Activated B cell treated with CpG ODN at 0.5 μM for 24 hours (primary cell): ENCODE measurements around the gene GGCX. TPM values are rescaled to one million over a fixed set of nuclear protein-coding genes. Genes with fewer than 3 reads are reported as not detected.
A peak's percentile ranks its signal among the peaks of the same experiment; 100 is the strongest.

ENCODE experiments used
- ATAC-seq: fragments of 200-7000 bp; cut with Tn5 transposase; one replicate; pipeline ENCODE4 v1.10.0; 2021; ENCODE audit warnings: low read depth, mild to moderate bottlenecking, moderate library complexity
- CTCF ChIA-PET: fragments of 350-600 bp; sonication (Branson Sonifier 250); formaldehyde crosslinking; loops from one replicate; lab custom pipeline; 2021; ENCODE audit warnings: antibody characterized with exemption; lab: Charles Lee
- POLR2A ChIA-PET: fragments of 350-600 bp; sonication (Branson Sonifier 250); formaldehyde crosslinking; loops from one replicate; lab custom pipeline; 2021; ENCODE audit warnings: antibody characterized with exemption; lab: Charles Lee
- DNase-seq: peaks from one replicate; pipeline ENCODE4 v3.0.0; 2022
- H3K27ac Mint-ChIP-seq: one replicate; pipeline ENCODE4 v1.8.0; 2020; ENCODE audit warnings: mixed read lengths
- H3K27me3 Mint-ChIP-seq: one replicate; pipeline ENCODE4 v1.8.0; 2021; ENCODE audit warnings: mixed read lengths
- H3K36me3 Mint-ChIP-seq: one replicate; pipeline ENCODE4 v1.8.0; 2021; ENCODE audit warnings: low read depth, mixed read lengths
- H3K4me1 Mint-ChIP-seq: one replicate; pipeline ENCODE4 v1.8.0; 2021; ENCODE audit warnings: mixed read lengths
- H3K4me3 Mint-ChIP-seq: one replicate; pipeline ENCODE4 v1.8.0; 2020; ENCODE audit warnings: mild to moderate bottlenecking, mixed read lengths
- H3K9me3 Mint-ChIP-seq: one replicate; pipeline ENCODE4 v1.8.0; 2020; ENCODE audit warnings: mixed read lengths
- intact Hi-C: fragments of 100-400 bp; cut with micrococcal nuclease; formaldehyde crosslinking; loops from one replicate; pipeline ENCODE4 v1.15.1; 2024
- total RNA-seq: library from RNA; stranded (reverse); gene quantifications from 2 replicates; pipeline ENCODE4 v1.2.3, GENCODE V29; 2022
- TF ChIP-seq, protein P1 (sequence below): fragments of 200-600 bp; IDR thresholded peaks from one replicate; pipeline ENCODE4 v1.8.0; 2022; ENCODE audit warnings: antibody characterized with exemption, mild to moderate bottlenecking

Gene GGCX
- total RNA-seq, 1 donor from 2014 or later = 30.7 TPM

DNA sequence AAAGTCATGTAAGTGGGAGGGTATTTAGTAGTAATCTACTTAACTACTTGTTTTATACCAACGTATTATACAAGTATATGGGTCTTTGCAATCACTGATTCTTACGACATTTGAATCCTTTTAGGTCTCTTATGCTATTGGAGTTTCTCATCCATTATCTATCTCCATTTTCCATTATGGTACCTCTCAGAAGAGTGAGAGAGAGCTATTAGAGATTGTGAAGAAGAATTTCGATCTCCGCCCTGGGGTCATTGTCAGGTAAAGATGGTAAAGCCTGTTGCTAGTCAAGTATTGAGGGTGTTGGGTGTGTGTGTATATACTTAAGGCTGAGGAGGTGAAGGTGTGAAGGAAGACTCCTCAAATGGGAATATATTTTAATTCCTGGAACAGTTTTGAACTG, 18.5 kb downstream of the GGCX start:
- Mint-ChIP-seq H3K4me1 (peaks cover 38% of the 10 kb centered on the region), H3K36me3 (peaks cover 86% of the 10 kb centered on the region), H3K27me3 (no peaks in the 10 kb centered on the region), H3K9me3 (no peaks in the 10 kb centered on the region), H3K27ac (peak overlapping the region; percentile 33), H3K4me3 (no peak overlapping the region)
- CTCF ChIA-PET = interaction anchor here (2.1 to 6.0 kb wide), 3 partner anchors 9 to 151 kb away, joined by 5 to 52 read pairs (median 21); partner anchors contain the start of gene SH2D6
- intact Hi-C loops = no loop called here
- TF ChIP-seq, protein P1, sequence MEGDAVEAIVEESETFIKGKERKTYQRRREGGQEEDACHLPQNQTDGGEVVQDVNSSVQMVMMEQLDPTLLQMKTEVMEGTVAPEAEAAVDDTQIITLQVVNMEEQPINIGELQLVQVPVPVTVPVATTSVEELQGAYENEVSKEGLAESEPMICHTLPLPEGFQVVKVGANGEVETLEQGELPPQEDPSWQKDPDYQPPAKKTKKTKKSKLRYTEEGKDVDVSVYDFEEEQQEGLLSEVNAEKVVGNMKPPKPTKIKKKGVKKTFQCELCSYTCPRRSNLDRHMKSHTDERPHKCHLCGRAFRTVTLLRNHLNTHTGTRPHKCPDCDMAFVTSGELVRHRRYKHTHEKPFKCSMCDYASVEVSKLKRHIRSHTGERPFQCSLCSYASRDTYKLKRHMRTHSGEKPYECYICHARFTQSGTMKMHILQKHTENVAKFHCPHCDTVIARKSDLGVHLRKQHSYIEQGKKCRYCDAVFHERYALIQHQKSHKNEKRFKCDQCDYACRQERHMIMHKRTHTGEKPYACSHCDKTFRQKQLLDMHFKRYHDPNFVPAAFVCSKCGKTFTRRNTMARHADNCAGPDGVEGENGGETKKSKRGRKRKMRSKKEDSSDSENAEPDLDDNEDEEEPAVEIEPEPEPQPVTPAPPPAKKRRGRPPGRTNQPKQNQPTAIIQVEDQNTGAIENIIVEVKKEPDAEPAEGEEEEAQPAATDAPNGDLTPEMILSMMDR = no peak
- POLR2A ChIA-PET = interaction anchor here (1.0 to 7.5 kb wide), 2 partner anchors 11 to 17 kb away, joined by 3 to 84 read pairs; no protein-coding TSS in a partner anchor
- DNase-seq (no peak), ATAC-seq (no peak)

DNA sequence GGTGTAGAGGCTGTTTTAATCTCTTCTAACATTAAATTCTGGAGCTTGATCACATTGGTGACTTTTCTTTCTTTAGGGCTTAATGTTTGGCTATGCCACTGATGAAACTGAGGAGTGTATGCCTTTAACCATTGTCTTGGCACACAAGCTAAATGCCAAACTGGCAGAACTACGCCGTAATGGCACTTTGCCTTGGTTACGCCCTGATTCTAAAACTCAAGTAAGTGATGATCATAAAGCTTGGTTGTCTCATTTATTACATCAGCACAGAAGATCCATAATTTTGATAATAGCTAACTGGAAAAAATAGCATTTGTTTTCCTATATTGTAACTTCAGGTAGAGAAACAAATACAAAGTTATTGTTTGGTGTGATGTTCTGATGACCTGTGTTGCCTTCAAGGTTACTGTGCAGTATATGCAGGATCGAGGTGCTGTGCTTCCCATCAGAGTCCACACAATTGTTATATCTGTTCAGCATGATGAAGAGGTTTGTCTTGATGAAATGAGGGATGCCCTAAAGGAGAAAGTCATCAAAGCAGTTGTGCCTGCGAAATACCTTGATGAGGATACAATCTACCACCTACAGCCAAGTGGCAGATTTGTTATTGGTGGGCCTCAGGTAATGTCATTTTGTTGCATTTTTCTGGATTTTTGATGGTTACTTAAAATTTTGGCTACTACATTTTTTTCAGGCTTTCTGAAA, 19.4 kb downstream of the GGCX start:
- H3K27me3 Mint-ChIP-seq = no peaks in the 10 kb centered on the region
- TF ChIP-seq, protein P1 = no peak
- ChIA-PET CTCF (interaction anchor here (1.0 to 6.0 kb wide), 5 partner anchors 9 to 153 kb away, joined by 4 to 52 read pairs (median 6); partner anchors contain the start of gene SH2D6), POLR2A (interaction anchor here (0.9 to 8.1 kb wide), 5 partner anchors 12 to 215 kb away, joined by 9 to 137 read pairs (median 84); partner anchors contain the start of genes GGCX and SH2D6)
- peaks cover 42% of the 10 kb centered on the region for H3K4me1 Mint-ChIP-seq
- DNase-seq (no peak), ATAC-seq (no peak)
- H3K36me3 Mint-ChIP-seq = peaks cover 81% of the 10 kb centered on the region
- peak overlapping the region; percentile 8 for H3K27ac Mint-ChIP-seq
- H3K4me3 Mint-ChIP-seq = no peak overlapping the region
- intact Hi-C loops = no loop called here
- H3K9me3 Mint-ChIP-seq = no peaks in the 10 kb centered on the region

DNA sequence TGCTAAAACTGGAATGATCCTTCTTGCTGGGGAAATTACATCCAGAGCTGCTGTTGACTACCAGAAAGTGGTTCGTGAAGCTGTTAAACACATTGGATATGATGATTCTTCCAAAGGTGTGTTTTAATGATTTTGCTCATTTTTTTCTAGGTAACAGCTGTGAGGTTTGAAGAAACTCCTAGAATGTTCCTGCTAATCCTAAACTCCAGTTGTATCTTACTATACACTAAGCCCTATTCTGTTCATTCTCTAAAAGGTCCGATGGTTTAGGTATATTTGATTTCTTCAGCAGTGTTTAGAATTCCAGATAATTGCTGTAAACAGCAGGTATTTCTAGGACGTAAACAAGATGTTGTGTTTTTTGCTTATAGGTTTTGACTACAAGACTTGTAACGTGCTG, 20.0 kb downstream of the GGCX start:
- H3K4me1 Mint-ChIP-seq = peaks cover 42% of the 10 kb centered on the region
- H3K4me3 Mint-ChIP-seq = peak overlapping the region; percentile 96
- intact Hi-C loops = no loop called here
- H3K27ac Mint-ChIP-seq = no peak overlapping the region
- H3K36me3 Mint-ChIP-seq = peaks cover 75% of the 10 kb centered on the region
- TF ChIP-seq, protein P1 = no peak
- H3K27me3 Mint-ChIP-seq = no peaks in the 10 kb centered on the region
- CTCF ChIA-PET = interaction anchor here (1.0 to 6.0 kb wide), 5 partner anchors 10 to 152 kb away, joined by 4 to 52 read pairs (median 6); partner anchors contain the start of gene SH2D6
- no peaks in the 10 kb centered on the region for H3K9me3 Mint-ChIP-seq
- DNase-seq (no peak), ATAC-seq (no peak)
- POLR2A ChIA-PET = interaction anchor here (0.9 to 8.1 kb wide), 9 partner anchors 12 to 214 kb away, joined by 7 to 137 read pairs (median 43); partner anchors contain the start of genes CAPG, ELMOD3, GGCX and RETSAT

DNA sequence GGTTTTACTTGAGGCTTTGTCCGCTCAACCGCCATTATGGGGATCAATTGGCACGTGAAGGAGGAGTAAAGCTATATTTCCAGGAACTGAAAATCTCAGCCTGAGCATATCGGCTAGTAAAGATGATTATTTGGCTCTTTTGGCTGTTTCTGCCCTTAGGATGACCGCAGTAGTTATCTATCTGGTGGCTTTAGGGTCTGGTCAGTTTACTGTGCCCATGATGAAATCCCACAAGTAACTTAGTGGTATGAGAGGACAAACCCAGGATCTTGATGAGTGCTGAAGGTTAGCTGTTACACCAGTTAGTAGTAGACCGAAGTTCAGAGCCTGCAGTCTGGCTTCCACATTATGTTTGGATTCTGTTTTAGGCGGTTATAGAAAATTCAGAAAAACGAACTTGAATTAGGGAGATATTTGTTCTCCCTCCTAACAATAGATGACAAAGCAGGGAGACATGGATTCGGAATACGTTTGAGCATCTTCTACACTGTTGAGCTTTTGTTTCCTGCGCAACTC, 21.1 kb downstream of the GGCX start:
- ATAC-seq (no peak), DNase-seq (no peak)
- H3K27me3 Mint-ChIP-seq = no peaks in the 10 kb centered on the region
- TF ChIP-seq, protein P1 = no peak
- ChIA-PET CTCF (interaction anchor here (1.0 to 6.0 kb wide), 5 partner anchors 8 to 149 kb away, joined by 3 to 52 read pairs (median 4); no protein-coding TSS in a partner anchor), POLR2A (interaction anchor here (0.6 to 8.1 kb wide), 15 partner anchors 8 to 213 kb away, joined by 3 to 137 read pairs (median 33); partner anchors contain the start of genes C2orf68, CAPG, ELMOD3 and GGCX)
- H3K4me1 Mint-ChIP-seq = peaks cover 42% of the 10 kb centered on the region
- H3K27ac Mint-ChIP-seq = peak overlapping the region; percentile 88
- intact Hi-C loops = loop anchor here (1.0 kb wide), 2 partner anchors 12 to 214 kb away; no protein-coding TSS in a partner anchor
- peaks cover 66% of the 10 kb centered on the region for H3K36me3 Mint-ChIP-seq
- H3K9me3 Mint-ChIP-seq = no peaks in the 10 kb centered on the region
- H3K4me3 Mint-ChIP-seq = peak overlapping the region; percentile 96
